ENCODE measurements around the gene NCOA5. TPM values are rescaled to one million over a fixed set of nuclear protein-coding genes. Genes with fewer than 3 reads are reported as not detected.
A peak's percentile ranks its signal among the peaks of the same experiment; 100 is the strongest.

Gene NCOA5
- total and polyA plus RNA-seq, 9 of the 15 experiments (the other 6 are each of a cell fraction or from before 2014, with no cell fraction given), result 3.9 to 22.8 (median 13.8) TPM

GRCh38 chr20:46050885-46051284, 38.9 kb downstream of the NCOA5 start (continued):
- peak; percentile 84; the same call in 1 of the 2 replicates for TF ChIP-seq HMBOX1 (IDR thresholded peaks at IDR 0.05)
- peak; percentile 34; the same call in 1 of the 2 replicates for TF ChIP-seq ESRRA (IDR thresholded peaks at IDR 0.05; ENCODE audit: borderline replicate concordance, low read depth)
- TF ChIP-seq RBM25 (IDR thresholded peaks at IDR 0.05; ENCODE audit: low read depth, low read length, severe bottlenecking), result peak; percentile 81
- TF ChIP-seq TAF15 (IDR thresholded peaks at IDR 0.05; ENCODE audit: low read depth, low read length), result no peak
- peak; percentile 61 to 63 for TF ChIP-seq KDM1A (IDR thresholded peaks at IDR 0.05)
- TF ChIP-seq TCF3 (CRISPR knock-in tag; IDR thresholded peaks at IDR 0.05), result 0 out of 2 replicates have a peak, but pooled peaks have one; percentile 14
- no peak for TF ChIP-seq MEF2A (IDR thresholded peaks at IDR 0.05; ENCODE audit: control insufficient read depth, low read depth, low read length)
- TF ChIP-seq ELF2 (CRISPR knock-in tag; IDR thresholded peaks at IDR 0.05), result no peak
- 0 out of 2 replicates have a peak, but pooled peaks have one; percentile 15 for TF ChIP-seq CBFA2T2 (conservative IDR thresholded peaks at IDR 0.05)
- TF ChIP-seq DNMT1 (IDR thresholded peaks at IDR 0.05), result no peak
- TF ChIP-seq, protein P1, sequence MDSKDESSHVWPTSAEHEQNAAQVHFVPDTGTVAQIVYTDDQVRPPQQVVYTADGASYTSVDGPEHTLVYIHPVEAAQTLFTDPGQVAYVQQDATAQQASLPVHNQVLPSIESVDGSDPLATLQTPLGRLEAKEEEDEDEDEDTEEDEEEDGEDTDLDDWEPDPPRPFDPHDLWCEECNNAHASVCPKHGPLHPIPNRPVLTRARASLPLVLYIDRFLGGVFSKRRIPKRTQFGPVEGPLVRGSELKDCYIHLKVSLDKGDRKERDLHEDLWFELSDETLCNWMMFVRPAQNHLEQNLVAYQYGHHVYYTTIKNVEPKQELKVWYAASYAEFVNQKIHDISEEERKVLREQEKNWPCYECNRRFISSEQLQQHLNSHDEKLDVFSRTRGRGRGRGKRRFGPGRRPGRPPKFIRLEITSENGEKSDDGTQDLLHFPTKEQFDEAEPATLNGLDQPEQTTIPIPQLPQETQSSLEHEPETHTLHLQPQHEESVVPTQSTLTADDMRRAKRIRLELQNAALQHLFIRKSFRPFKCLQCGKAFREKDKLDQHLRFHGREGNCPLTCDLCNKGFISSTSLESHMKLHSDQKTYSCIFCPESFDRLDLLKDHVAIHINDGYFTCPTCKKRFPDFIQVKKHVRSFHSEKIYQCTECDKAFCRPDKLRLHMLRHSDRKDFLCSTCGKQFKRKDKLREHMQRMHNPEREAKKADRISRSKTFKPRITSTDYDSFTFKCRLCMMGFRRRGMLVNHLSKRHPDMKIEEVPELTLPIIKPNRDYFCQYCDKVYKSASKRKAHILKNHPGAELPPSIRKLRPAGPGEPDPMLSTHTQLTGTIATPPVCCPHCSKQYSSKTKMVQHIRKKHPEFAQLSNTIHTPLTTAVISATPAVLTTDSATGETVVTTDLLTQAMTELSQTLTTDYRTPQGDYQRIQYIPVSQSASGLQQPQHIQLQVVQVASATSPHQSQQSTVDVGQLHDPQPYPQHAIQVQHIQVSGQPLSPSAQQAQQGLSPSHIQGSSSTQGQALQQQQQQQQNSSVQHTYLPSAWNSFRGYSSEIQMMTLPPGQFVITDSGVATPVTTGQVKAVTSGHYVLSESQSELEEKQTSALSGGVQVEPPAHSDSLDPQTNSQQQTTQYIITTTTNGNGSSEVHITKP (IDR thresholded peaks at IDR 0.05; ENCODE audit: partially characterized antibody), result peak; percentile 27
- no peak; the same call in 1 of the 2 replicates for TF ChIP-seq NR2C1 (IDR thresholded peaks at IDR 0.05)
- peak; percentile 62; the same call in 1 of the 2 replicates for TF ChIP-seq NR2C1 (tag; IDR thresholded peaks at IDR 0.05)
- TF ChIP-seq, protein P2, sequence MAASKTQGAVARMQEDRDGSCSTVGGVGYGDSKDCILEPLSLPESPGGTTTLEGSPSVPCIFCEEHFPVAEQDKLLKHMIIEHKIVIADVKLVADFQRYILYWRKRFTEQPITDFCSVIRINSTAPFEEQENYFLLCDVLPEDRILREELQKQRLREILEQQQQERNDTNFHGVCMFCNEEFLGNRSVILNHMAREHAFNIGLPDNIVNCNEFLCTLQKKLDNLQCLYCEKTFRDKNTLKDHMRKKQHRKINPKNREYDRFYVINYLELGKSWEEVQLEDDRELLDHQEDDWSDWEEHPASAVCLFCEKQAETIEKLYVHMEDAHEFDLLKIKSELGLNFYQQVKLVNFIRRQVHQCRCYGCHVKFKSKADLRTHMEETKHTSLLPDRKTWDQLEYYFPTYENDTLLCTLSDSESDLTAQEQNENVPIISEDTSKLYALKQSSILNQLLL (CRISPR knock-in tag; IDR thresholded peaks at IDR 0.05; ENCODE audit: borderline replicate concordance), result no peak
- no peak for TF ChIP-seq ZBTB26 (CRISPR knock-in tag; IDR thresholded peaks at IDR 0.05)
- no peak for TF ChIP-seq TCF15 (CRISPR knock-in tag; IDR thresholded peaks at IDR 0.05)
- no peak for TF ChIP-seq PRPF4 (IDR thresholded peaks at IDR 0.05; ENCODE audit: insufficient read depth, low read depth, low read length, poor library complexity, severe bottlenecking)
